GM12865 (cell line): Measurements from ENCODE around the gene SLC29A3.

Experiments
- DNase-seq: peaks from one replicate; pipeline ENCODE4 v3.0.0; 2010; ENCODE audit warnings: low read depth
- H3K4me3 ChIP-seq: 2 replicates; pipeline ENCODE4 v1.5.1; 2011; ENCODE audit warnings: mild to moderate bottlenecking, low read depth, low read length, control low read depth
- TF ChIP-seq, protein P1 (sequence below): IDR thresholded peaks from 2 replicates; pipeline ENCODE4 v1.5.1; 2011; ENCODE audit warnings: low read length, control low read depth, low read depth, inconsistent platforms; ENCODE audit not compliant: insufficient read depth; ENCODE audit errors: missing control alignments

Gene SLC29A3

DNA sequence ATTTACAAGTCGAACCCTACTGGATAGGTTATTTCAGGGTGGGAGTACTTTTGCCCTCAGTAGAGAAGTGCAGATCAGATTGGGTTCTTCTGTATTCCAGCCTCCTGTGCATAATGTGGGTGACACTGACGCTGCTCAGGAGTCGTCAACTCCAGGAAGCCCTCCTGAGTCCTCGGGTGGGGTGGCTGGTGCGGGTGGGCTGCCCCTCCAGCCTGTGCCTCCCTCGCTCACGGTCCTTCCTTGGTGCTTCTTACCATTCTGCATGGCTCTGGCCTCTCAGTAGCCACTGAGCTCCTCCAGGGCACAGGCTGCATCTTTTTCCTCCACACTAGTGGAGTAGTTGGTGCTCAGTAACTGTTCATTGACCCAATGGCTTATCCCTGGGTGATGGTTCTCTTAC is 82.0 kb downstream of the SLC29A3 start:
- no peak for DNase-seq
- TF ChIP-seq, protein P1, sequence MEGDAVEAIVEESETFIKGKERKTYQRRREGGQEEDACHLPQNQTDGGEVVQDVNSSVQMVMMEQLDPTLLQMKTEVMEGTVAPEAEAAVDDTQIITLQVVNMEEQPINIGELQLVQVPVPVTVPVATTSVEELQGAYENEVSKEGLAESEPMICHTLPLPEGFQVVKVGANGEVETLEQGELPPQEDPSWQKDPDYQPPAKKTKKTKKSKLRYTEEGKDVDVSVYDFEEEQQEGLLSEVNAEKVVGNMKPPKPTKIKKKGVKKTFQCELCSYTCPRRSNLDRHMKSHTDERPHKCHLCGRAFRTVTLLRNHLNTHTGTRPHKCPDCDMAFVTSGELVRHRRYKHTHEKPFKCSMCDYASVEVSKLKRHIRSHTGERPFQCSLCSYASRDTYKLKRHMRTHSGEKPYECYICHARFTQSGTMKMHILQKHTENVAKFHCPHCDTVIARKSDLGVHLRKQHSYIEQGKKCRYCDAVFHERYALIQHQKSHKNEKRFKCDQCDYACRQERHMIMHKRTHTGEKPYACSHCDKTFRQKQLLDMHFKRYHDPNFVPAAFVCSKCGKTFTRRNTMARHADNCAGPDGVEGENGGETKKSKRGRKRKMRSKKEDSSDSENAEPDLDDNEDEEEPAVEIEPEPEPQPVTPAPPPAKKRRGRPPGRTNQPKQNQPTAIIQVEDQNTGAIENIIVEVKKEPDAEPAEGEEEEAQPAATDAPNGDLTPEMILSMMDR = no peak

DNA sequence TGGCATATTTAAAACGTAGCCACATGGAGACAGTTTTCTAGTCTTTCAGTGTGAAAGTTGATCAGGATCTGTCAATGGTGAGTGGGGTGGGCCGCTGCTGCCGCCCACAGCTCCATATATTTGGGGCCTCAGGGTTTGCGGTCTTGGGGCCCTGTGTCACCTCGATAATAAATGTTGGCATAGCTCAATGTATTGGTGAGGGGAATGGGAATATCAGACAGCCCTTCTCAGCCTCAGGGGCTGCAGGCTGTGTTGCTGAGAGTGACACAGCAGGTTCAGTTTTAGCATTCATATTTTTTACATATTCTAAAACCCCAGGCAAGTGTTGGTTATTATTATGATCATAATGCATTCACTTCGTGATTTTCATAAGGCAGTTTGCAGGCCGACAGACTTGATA is 82.9 kb downstream of the SLC29A3 start:
- no peak for DNase-seq
- TF ChIP-seq, protein P1 = no peak

More for the DNA sequence above, 82.0 kb downstream of the SLC29A3 start:
- no peak overlapping the region for H3K4me3 ChIP-seq

DNA sequence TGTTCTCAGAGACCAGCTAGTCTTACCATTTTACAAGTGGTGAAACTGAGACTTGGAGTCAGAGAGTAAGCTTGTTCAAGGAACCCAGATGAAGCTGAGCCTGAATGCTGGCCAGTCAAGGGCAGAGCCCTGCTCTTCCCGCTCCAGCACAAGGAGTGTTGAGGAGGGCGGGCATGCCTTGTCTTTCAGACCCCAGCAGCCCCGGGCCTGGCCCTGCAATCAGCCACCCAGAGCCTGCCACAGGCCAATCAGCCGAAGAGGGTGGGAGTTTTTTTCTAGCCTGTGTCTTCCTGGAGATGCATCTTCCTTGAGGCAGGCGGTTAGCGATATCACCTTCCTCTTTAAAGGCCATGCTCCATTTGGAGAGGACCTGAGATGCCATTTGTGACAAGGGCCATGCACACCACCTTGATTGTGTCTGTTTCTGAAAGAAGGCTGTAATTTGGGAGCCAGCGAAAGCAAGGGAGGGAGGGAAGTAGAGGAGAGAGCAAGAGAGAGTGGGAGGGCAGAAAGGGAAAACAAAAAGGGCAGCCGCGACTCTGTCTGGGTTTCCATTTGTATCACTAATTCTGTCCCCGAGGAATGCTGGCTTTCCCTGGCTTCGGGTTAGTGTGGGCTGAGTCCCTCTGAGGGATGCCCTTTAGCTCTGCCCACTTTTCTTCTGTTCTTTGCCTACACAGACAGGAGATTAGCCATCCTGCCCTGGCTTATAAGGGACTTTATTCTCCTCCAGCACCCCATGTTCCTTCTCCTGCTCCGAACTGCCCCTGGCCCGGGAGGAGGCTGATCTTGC is 85.6 kb downstream of the SLC29A3 start:
- TF ChIP-seq, protein P1 = no peak
- no peak overlapping the region for H3K4me3 ChIP-seq
- no peak for DNase-seq

More for the DNA sequence above, 82.9 kb downstream of the SLC29A3 start:
- no peak overlapping the region for H3K4me3 ChIP-seq

DNA sequence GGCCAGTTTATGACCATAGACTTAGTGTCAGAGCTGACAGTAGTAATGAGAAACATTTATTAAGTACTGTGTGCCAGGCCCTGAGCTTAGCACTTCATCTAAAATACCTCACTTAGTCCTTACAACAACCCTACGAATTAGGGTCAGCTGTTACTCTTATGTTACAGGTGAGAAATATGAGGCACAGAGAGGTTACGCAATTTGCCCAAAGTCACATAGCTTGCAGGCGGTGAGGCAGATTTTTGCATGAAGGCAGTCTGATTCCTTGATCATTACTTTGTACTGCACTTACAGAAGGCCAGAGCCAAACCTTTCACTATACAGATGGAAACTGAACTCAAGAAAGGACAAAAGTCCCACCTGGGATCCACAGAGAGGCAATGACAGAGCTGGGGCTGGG is 87.8 kb downstream of the SLC29A3 start:
- H3K4me3 ChIP-seq = no peak overlapping the region
- no peak for DNase-seq
- TF ChIP-seq, protein P1 = no peak

DNA sequence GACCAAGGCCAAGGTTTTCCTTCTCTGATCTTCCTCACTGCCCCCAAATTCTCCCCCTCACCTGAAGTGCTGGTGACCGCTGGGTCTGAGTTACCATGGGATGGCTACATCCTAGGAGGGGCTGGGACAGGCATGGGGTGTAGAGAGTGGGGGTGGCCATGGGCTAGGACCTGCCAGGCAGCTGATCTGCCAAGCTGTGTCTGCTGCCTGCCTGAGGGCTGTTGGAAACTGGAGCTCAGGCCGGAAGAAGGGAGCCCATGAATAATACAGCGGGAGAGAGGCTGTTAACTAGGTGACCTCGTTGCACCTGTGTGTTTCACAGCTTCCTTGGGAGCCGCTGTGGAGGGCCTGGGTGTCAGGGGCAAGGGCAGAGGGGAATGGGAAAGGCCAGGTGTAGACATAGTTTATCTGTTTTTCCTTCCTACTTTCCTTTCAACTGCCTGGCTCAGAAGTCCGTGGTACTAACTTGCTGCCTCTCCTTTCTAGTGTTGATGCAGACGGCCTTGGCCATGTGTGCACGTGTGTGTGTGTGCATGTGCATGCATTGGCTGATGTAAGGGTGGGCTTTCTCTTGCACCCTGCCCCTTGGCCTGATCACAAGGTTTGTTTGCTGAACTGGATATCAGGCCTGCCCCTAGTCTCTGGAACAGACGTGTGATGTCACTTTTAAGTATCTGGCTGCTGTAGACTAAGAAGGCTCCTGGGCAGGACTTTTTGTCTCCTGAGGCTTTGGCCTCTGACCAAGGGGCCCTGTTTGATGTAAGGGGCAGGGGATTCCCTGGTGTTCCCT is 89.6 kb downstream of the SLC29A3 start:
- no peak for DNase-seq
- TF ChIP-seq, protein P1 = no peak

DNA sequence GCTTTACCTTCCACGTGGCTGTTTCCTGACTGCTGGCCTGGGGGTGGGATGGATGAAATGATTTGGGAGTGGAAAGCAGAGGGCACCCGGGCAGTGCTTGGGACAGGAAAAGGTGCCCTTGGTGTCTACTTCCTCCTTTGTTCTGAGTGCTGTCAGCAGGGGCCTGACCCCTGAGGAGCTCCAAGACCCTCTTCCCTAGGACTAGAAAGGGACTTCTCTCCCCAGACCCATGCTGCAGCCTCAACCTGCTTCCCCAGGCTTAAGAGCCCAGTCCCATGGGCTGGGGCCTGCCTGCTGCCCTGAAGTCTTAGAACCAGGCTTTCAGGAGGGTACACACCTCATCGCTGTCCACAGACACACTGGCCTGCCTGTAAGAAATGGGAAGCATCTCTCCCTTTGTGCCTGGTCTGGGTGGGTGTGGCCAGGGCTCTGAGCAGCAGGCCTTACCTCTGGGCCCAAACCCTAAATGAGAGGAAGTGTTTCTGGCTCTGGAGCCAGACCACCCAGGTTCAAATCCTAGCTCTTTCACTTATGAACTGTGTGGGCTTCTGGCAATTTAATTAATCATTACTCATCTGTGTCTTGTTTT is 90.6 kb downstream of the SLC29A3 start:
- no peak for DNase-seq
- no peak overlapping the region for H3K4me3 ChIP-seq
- TF ChIP-seq, protein P1 = no peak

More for the DNA sequence above, 89.6 kb downstream of the SLC29A3 start:
- no peak overlapping the region for H3K4me3 ChIP-seq
